Suprapubic skin (tissue), 4 donors: ENCODE measurements around the gene CFAP46. TPM values are rescaled to one million over a fixed set of nuclear protein-coding genes. Genes with fewer than 3 reads are reported as not detected.

Experiments used
- DNase-seq, 2 donors: peaks; one replicate each; pipeline ENCODE4 v3.0.0-alpha.2; 2019; ENCODE audit warnings: low spot score in 2 of 2
- H3K27ac ChIP-seq: fragments of 200-600 bp; sonication (generic); one replicate; pipeline ENCODE4 v1.5.1; 2019
- H3K27me3 ChIP-seq: fragments of 200-600 bp; sonication (generic); one replicate; pipeline ENCODE4 v1.5.1; 2019
- H3K36me3 ChIP-seq: fragments of 200-600 bp; sonication (generic); one replicate; pipeline ENCODE4 v1.5.1; 2019
- H3K4me1 ChIP-seq: fragments of 200-600 bp; sonication (generic); one replicate; pipeline ENCODE4 v1.5.1; 2019
- H3K4me3 ChIP-seq: fragments of 200-600 bp; sonication (generic); one replicate; pipeline ENCODE4 v1.5.1; 2019; ENCODE audit warnings: mild to moderate bottlenecking
- H3K9me3 ChIP-seq: fragments of 200-600 bp; sonication (generic); one replicate; pipeline ENCODE4 v1.5.1; 2019
- EP300 ChIP-seq: sonication (generic); formaldehyde crosslinking; IDR thresholded peaks from one replicate; pipeline ENCODE4 v1.6.1; 2017; ENCODE audit warnings: antibody characterized with exemption
- POLR2A ChIP-seq, 2 donors: fragments of 450-650 bp; IDR thresholded peaks; one replicate each; pipeline ENCODE4 v1.6.1; 2017; ENCODE audit warnings: antibody characterized with exemption in 2 of 2, mild to moderate bottlenecking in 2 of 2, moderate library complexity in 2 of 2
- POLR2AphosphoS5 ChIP-seq, 3 donors: sonication (generic); formaldehyde crosslinking; IDR thresholded peaks; one replicate each; pipeline ENCODE4 v1.6.1; 2017; ENCODE audit warnings: antibody characterized with exemption in 3 of 3
- WGBS: methylation state at CpG from one replicate; pipeline ENCODE4 v1.1.5; 2018; 5-methylcytosine and 5-hydroxymethylcytosine counted together
- total RNA-seq, 4 donors: library from RNA; depleted of rRNA; stranded (reverse); fragments of >200 nt; gene quantifications; one replicate each; pipeline ENCODE4 v1.1.0, GENCODE V29; 2016
- TF ChIP-seq, protein P1 (sequence below), 2 donors: fragments of 200-600 bp in 1 of 2; fragments of 450-650 bp in 1 of 2; sonication (generic) in 1 of 2; IDR thresholded peaks; one replicate each; pipeline ENCODE4 v1.5.1; 2016 to 2019; ENCODE audit warnings: antibody characterized with exemption in 2 of 2, mild to moderate bottlenecking in 1 of 2, moderate library complexity in 1 of 2

The CFAP46 gene
- total RNA-seq, 4 donors from 2014 or later: 0.11 to 0.21 TPM; not detected in 2

DNA sequence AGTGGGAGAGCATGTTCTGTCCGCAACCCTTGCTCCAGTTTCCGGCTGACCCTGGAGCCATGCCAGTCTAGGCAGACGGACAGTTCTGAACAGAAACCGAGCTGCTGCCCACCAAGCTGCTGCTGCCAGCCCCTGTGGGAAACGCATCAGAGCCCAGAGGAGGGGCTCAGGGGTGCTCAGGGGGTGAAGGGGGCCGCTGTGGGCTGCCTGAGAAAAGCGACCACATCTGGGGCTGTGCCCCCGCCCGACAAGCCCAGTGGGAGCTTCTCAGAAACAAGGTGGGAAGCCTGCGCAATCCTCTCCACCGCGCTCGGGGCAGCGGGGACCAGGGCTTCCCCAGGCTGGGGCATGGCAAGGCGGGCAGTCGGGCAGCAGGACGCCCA is 38.8 kb upstream of the CFAP46 start:
- no peaks in the 10 kb centered on the region for H3K9me3 ChIP-seq
- H3K4me1 ChIP-seq: no peaks in the 10 kb centered on the region
- H3K27me3 ChIP-seq: peaks cover 55% of the 10 kb centered on the region
- TF ChIP-seq POLR2AphosphoS5 (IDR thresholded peaks at IDR 0.05) (no peak), EP300 (no peak), POLR2A (IDR thresholded peaks at IDR 0.05) (no peak)
- TF ChIP-seq, protein P1, sequence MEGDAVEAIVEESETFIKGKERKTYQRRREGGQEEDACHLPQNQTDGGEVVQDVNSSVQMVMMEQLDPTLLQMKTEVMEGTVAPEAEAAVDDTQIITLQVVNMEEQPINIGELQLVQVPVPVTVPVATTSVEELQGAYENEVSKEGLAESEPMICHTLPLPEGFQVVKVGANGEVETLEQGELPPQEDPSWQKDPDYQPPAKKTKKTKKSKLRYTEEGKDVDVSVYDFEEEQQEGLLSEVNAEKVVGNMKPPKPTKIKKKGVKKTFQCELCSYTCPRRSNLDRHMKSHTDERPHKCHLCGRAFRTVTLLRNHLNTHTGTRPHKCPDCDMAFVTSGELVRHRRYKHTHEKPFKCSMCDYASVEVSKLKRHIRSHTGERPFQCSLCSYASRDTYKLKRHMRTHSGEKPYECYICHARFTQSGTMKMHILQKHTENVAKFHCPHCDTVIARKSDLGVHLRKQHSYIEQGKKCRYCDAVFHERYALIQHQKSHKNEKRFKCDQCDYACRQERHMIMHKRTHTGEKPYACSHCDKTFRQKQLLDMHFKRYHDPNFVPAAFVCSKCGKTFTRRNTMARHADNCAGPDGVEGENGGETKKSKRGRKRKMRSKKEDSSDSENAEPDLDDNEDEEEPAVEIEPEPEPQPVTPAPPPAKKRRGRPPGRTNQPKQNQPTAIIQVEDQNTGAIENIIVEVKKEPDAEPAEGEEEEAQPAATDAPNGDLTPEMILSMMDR (IDR thresholded peaks at IDR 0.05): no peak
- no peak overlapping the region for H3K27ac ChIP-seq
- H3K36me3 ChIP-seq: no peaks in the 10 kb centered on the region
- 59% methylated on average over 4 of the region's 17 CpGs for WGBS
- DNase-seq: no peak
- H3K4me3 ChIP-seq: no peak overlapping the region

DNA sequence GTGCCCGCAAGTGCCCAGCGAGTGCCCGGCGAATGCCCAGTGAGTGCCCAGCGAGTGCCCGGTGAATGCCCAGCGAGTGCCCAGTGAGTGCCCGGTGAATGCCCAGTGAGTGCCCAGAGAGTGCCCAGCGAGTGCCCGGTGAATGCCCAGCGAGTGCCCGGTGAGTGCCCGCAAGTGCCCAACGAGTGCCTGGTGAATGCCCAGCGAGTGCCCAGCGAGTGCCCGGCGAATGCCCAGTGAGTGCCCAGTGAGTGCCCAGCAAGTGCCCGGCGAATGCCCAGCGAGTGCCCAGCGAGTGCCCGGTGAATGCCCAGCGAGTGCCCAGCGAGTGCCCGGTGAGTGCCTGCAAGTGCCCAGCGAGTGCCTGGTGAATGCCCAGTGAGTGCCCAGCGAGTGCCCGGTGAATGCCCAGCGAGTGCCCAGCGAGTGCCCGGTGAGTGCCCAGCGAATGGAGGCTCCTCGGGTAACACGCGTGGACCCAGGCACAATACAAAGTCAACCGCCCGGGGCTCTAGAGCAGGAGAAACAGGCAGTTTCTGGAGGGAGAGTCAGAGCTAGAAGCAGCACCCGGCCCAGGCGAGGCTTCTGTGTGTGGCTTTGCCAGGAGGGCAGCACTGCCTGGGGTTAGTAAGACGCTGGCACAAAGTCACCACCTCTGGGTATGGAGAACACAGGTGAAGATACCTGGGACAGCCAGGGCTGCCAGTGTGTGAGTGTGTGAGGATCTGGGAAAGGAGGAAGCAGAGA is 38.2 kb upstream of the CFAP46 start:
- Histone ChIP-seq H3K27ac (no peak overlapping the region), H3K27me3 (peaks cover 58% of the 10 kb centered on the region), H3K9me3 (no peaks in the 10 kb centered on the region), H3K36me3 (no peaks in the 10 kb centered on the region), H3K4me3 (no peak overlapping the region), H3K4me1 (no peaks in the 10 kb centered on the region)
- TF ChIP-seq, protein P1 (IDR thresholded peaks at IDR 0.05): no peak
- TF ChIP-seq POLR2AphosphoS5 (IDR thresholded peaks at IDR 0.05) (no peak), EP300 (no peak), POLR2A (IDR thresholded peaks at IDR 0.05) (no peak)
- DNase-seq: no peak
- WGBS: 90% methylated on average over 20 of the region's 41 CpGs

DNA sequence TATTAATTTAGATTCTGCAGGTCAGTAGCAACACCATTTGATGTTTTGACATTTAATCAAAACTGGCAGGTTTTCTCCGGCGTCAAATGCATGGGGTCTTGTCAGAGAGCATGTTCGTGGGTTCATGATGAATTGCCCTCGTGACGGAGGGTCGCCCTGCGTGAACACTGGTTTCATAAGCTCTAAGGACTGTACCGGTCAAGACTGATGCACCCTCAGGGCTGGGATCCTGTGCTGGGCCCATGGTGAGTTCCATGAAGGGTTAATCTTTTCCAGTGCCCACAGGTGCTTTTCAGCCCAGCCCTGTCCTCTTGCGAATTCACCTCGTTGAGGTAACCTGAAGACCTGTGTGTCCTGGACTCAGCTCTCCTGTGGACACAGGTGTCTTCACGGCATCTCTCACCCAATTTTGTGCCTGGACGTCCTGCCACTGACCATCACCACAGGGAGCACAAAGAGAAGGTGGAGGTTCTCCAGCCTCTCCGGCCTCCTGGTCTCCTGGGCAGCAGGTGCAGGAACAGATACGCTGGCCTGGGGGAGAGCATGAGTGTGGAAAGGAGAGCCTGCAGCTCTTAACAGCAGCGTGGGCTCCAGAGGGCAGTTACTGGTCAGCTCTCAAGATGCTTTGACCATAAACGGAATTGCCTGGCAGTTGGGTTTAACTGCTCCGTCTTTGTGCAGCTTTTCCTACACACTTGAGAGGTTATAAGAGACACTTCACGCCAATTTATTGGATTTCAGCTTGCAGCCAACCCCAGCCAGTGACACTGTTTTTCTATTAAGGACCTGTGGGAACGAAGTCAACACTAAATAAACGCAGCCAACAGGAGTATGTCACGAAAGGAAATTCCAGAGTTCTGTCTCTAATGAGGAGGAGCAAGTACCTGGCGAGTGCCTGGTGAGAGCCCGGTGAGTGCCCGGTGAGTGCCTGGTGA is 37.4 kb upstream of the CFAP46 start:
- TF ChIP-seq EP300: no peak
- TF ChIP-seq, protein P1 (IDR thresholded peaks at IDR 0.05): no peak
- no peaks in the 10 kb centered on the region for H3K4me1 ChIP-seq
- H3K36me3 ChIP-seq: no peaks in the 10 kb centered on the region
- peaks cover 58% of the 10 kb centered on the region for H3K27me3 ChIP-seq
- H3K4me3 ChIP-seq: no peak overlapping the region
- no peak overlapping the region for H3K27ac ChIP-seq
- no peaks in the 10 kb centered on the region for H3K9me3 ChIP-seq
- no peak for DNase-seq
- WGBS: 66% methylated on average over 21 of the region's 24 CpGs

DNA sequence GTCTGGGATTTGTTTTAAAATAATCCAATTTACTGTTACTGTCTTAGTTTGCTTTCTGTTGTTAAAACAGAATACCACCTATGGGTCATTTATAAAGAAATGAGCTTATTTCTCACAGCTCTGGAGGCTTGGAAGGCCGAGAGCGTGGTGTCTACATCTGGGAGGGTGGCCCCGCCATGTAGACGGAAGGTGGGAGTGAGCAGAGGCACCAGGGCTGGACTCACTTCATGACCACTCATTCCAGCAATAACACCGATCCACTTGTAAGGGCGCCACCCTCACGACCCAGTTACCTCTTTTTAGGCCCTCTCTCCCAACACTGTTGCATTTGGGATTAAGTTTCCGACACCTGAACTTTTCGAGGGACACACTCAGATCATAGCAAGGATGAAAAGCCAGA is 36.2 kb upstream of the CFAP46 start:
- no peak overlapping the region for H3K27ac ChIP-seq
- H3K27me3 ChIP-seq: peaks cover 60% of the 10 kb centered on the region
- H3K4me1 ChIP-seq: no peaks in the 10 kb centered on the region
- H3K36me3 ChIP-seq: no peaks in the 10 kb centered on the region
- no peaks in the 10 kb centered on the region for H3K9me3 ChIP-seq
- 91% methylated on average over 9 of the region's 9 CpGs for WGBS
- no peak for TF ChIP-seq POLR2A (IDR thresholded peaks at IDR 0.05)
- no peak for TF ChIP-seq EP300
- peak in 1 of 2 donors; percentile 14 for DNase-seq
- no peak overlapping the region for H3K4me3 ChIP-seq

DNA sequence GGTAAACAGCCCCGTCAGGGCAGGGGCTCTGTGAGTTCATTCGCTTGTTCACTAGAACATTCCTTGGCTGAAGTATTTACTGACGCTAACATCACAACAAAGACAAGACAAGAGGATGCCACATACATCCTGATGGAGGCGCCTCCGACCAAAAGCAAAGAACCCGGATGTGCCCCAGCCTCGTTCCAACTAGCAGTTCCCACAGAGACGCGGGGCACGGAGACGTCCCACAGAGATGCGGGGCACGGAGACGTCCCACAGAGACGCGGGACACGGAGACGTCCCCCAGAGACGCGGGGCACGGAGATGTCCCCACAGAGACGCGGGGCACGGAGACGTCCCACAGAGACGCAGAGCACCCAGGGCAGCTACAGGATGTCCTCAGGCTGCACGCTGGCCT is 35.4 kb upstream of the CFAP46 start:
- Histone ChIP-seq H3K4me1 (no peaks in the 10 kb centered on the region), H3K27ac (no peak overlapping the region), H3K4me3 (no peak overlapping the region), H3K9me3 (no peaks in the 10 kb centered on the region), H3K27me3 (peaks cover 67% of the 10 kb centered on the region), H3K36me3 (no peaks in the 10 kb centered on the region)
- TF ChIP-seq, protein P1 (IDR thresholded peaks at IDR 0.05): no peak
- no peak for TF ChIP-seq POLR2A (IDR thresholded peaks at IDR 0.05)
- WGBS: 75% methylated on average over 27 of the region's 27 CpGs
- DNase-seq: no peak
